ENCODE measurements around the gene JPH3. TPM values are rescaled to one million over a fixed set of nuclear protein-coding genes. Genes with fewer than 3 reads are reported as not detected.

The JPH3 gene
- total and polyA plus RNA-seq, 3 donors from 2014 or later, result 3.2 to 8.7 (median 8.3) TPM

GRCh38 chr16:87561200-87562105, 40.9 kb upstream of the JPH3 start:
- intact Hi-C loops (cut with DNase I; ENCODE audit: low total_unique reads), result no loop called here
- WGBS, 2 donors, result 69 to 80% methylated on average over 28 to 29 of the region's 29 CpGs
- no peaks in the 10 kb centered on the region for H3K27me3 ChIP-seq
- TF ChIP-seq, protein P1, sequence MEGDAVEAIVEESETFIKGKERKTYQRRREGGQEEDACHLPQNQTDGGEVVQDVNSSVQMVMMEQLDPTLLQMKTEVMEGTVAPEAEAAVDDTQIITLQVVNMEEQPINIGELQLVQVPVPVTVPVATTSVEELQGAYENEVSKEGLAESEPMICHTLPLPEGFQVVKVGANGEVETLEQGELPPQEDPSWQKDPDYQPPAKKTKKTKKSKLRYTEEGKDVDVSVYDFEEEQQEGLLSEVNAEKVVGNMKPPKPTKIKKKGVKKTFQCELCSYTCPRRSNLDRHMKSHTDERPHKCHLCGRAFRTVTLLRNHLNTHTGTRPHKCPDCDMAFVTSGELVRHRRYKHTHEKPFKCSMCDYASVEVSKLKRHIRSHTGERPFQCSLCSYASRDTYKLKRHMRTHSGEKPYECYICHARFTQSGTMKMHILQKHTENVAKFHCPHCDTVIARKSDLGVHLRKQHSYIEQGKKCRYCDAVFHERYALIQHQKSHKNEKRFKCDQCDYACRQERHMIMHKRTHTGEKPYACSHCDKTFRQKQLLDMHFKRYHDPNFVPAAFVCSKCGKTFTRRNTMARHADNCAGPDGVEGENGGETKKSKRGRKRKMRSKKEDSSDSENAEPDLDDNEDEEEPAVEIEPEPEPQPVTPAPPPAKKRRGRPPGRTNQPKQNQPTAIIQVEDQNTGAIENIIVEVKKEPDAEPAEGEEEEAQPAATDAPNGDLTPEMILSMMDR (IDR thresholded peaks at IDR 0.05), result no peak
- no peak for TF ChIP-seq POLR2A (IDR thresholded peaks at IDR 0.05)
- no peak for DNase-seq
- H3K4me3 ChIP-seq, result no peak overlapping the region
- no peaks in the 10 kb centered on the region for H3K9me3 ChIP-seq
- no peaks in the 10 kb centered on the region for H3K36me3 ChIP-seq (ENCODE audit: low read depth, missing control alignments)
- no peak overlapping the region for H3K27ac ChIP-seq
- H3K4me1 ChIP-seq, result peaks cover 20% of the 10 kb centered on the region

GRCh38 chr16:87562201-87562600, 40.1 kb upstream of the JPH3 start:
- H3K27ac ChIP-seq, result no peak overlapping the region
- TF ChIP-seq, protein P1 (IDR thresholded peaks at IDR 0.05), result no peak
- TF ChIP-seq POLR2A (IDR thresholded peaks at IDR 0.05), result no peak
- no peaks in the 10 kb centered on the region for H3K36me3 ChIP-seq (ENCODE audit: low read depth, missing control alignments)
- no peak for DNase-seq
- no peaks in the 10 kb centered on the region for H3K9me3 ChIP-seq
- peaks cover 13% of the 10 kb centered on the region for H3K4me1 ChIP-seq
- no peak overlapping the region for H3K4me3 ChIP-seq
- WGBS, 2 donors, result 77 to 88% methylated on average over 5 to 12 of the region's 12 CpGs
- no peaks in the 10 kb centered on the region for H3K27me3 ChIP-seq
- intact Hi-C loops (cut with DNase I; ENCODE audit: low total_unique reads), result no loop called here

DNA sequence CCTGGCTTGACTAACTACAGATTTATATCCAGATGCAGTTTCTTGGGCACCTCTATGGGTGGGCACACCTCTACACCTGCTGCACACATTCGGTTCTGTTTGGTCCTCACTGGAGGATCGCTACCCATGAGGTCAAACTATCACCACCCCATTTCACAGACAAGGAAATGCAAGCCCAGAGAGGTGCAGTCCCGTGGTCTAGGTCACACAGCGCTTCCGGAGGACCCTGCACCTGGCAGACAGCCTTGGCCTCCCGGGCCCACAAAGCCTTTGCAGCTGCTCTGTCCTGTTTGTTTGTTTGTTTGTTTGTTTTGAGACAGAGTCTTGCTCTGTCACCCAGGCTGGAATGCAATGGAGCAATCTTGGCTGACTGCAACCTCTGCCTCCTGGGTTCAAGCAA, 39.3 kb upstream of the JPH3 start:
- 68 to 81% methylated on average over 6 of the region's 6 CpGs for WGBS, 2 donors
- Histone ChIP-seq H3K4me1 (peaks cover 13% of the 10 kb centered on the region), H3K36me3 (ENCODE audit: low read depth, missing control alignments) (no peaks in the 10 kb centered on the region), H3K4me3 (no peak overlapping the region), H3K27ac (no peak overlapping the region), H3K27me3 (no peaks in the 10 kb centered on the region), H3K9me3 (no peaks in the 10 kb centered on the region)
- DNase-seq, result no peak
- no peak for TF ChIP-seq POLR2A (IDR thresholded peaks at IDR 0.05)
- TF ChIP-seq, protein P1 (IDR thresholded peaks at IDR 0.05), result no peak
- intact Hi-C loops (cut with DNase I; ENCODE audit: low total_unique reads), result no loop called here

DNA sequence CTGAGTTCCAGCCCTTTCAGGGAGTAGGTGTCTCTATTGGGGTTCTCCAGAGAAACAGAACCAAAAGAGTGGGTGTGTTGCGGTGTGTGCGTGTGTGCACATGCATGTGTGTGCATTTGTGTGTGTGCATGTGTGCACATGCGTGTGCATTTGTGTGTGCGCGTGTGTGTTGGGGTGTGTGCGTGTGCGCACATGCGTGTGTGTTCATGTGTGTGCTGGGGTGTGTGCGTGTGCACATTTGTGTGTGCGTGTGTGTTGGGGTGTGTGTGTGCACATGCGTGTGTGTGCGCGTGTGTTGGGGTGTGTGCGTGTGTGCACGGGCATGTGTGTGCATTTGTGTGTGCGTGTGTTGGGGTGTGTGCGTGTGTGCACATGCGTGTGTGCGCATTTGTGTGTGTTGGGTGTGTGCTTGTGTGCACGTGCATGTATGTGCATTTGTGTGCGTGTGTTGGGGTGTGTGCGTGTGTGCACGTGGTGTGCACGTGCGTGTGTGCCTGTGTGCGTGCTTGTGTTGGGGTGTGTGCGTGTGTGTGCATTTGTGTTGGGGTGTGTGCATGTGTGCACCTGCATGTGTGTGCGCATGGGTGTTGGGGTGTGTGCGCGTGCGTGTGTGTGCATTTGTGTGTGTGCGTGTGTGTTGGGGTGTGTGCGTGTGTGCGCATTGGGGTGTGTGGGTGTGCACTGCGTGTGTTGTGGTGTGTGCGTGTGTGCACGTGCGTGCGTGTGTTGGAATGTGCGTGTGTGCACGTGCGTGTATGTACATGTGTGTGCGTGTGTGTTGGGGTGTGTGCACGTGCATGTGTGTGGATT, 38.4 kb upstream of the JPH3 start:
- DNase-seq, result no peak
- Histone ChIP-seq H3K27me3 (no peaks in the 10 kb centered on the region), H3K9me3 (no peaks in the 10 kb centered on the region), H3K36me3 (ENCODE audit: low read depth, missing control alignments) (no peaks in the 10 kb centered on the region), H3K4me1 (peaks cover 13% of the 10 kb centered on the region), H3K27ac (no peak overlapping the region), H3K4me3 (no peak overlapping the region)
- TF ChIP-seq POLR2A (IDR thresholded peaks at IDR 0.05), result no peak
- TF ChIP-seq, protein P1 (IDR thresholded peaks at IDR 0.05), result no peak
- WGBS, 2 donors, result 68 to 70% methylated on average over 35 to 44 of the region's 44 CpGs
- intact Hi-C loops (cut with DNase I; ENCODE audit: low total_unique reads), result no loop called here

All from testis (tissue), 3 donors.